IMR-90 (cell line): ENCODE results near the gene SLC15A2. TPM values are rescaled to one million over a fixed set of nuclear protein-coding genes. Genes with fewer than 3 reads are reported as not detected.

Experiments used
- ATAC-seq: fragments of 200-7000 bp; cut with Tn5 transposase; 2 replicates; pipeline ENCODE4 v1.9.1; 2020; ENCODE audit warnings: low read depth, mild to moderate bottlenecking, moderate library complexity
- BruUV-seq: library from RNA; stranded (reverse); fragments of 400-500 nt; replicated peaks from 2 replicates; lab custom pipeline; 2021; lab: Mats Ljungman, UMichigan
- CTCF ChIA-PET: fragments of 300-600 bp; formaldehyde crosslinking; extraction: SDS; loops from one replicate; lab custom pipeline; 2021; ENCODE audit warnings: antibody characterized with exemption; lab: Yijun Ruan, JAX
- POLR2A ChIA-PET: fragments of 300-600 bp; sonication (Branson Sonifier 250); formaldehyde crosslinking; loops from one replicate; lab custom pipeline; 2022; ENCODE audit warnings: antibody characterized with exemption; ENCODE audit not compliant: unreplicated experiment; lab: Charles Lee
- DNase-seq: peaks from one replicate; pipeline ENCODE4 v3.0.0; 2013
- H2AFZ ChIP-seq: replicated peaks from 2 replicates; pipeline ENCODE3; 2013; ENCODE audit warnings: low read length, mild to moderate bottlenecking; ENCODE audit not compliant: poor library complexity
- H2AK5ac ChIP-seq: 2 replicates; pipeline ENCODE4 v1.6.1; 2013; ENCODE audit warnings: low read depth, low read length, inconsistent platforms
- H2AK9ac ChIP-seq: replicated peaks from 2 replicates; pipeline ENCODE3; 2013; ENCODE audit warnings: mild to moderate bottlenecking, low read depth, low read length, moderate library complexity; ENCODE audit not compliant: poor library complexity
- H2BK120ac ChIP-seq: 2 replicates; pipeline ENCODE4 v1.6.1; 2013; ENCODE audit warnings: low read depth, low read length, inconsistent platforms
- H2BK15ac ChIP-seq: 3 replicates; pipeline ENCODE4 v1.6.1; 2013; ENCODE audit warnings: low read depth, low read length, inconsistent platforms
- H2BK20ac ChIP-seq: 2 replicates; pipeline ENCODE4 v1.6.1; 2013; ENCODE audit warnings: low read depth, mild to moderate bottlenecking, inconsistent platforms, low read length, moderate library complexity
- H2BK5ac ChIP-seq: 2 replicates; pipeline ENCODE4 v1.6.1; 2013; ENCODE audit warnings: mild to moderate bottlenecking, low read depth, low read length, inconsistent platforms; ENCODE audit not compliant: poor library complexity, severe bottlenecking
- H3K14ac ChIP-seq: replicated peaks from 2 replicates; pipeline ENCODE4 v1.6.1; 2013; ENCODE audit warnings: low read depth, low read length, inconsistent platforms
- H3K18ac ChIP-seq: 2 replicates; pipeline ENCODE4 v1.6.1; 2013; ENCODE audit warnings: low read depth, low read length, control low read depth
- H3K23ac ChIP-seq: 2 replicates; pipeline ENCODE4 v1.6.1; 2013; ENCODE audit warnings: low read depth, low read length, inconsistent platforms
- H3K27ac ChIP-seq: 2 replicates; pipeline ENCODE4 v1.5.1; 2013; ENCODE audit warnings: mild to moderate bottlenecking, control low read depth, low read length; ENCODE audit not compliant: insufficient read depth
- H3K27me3 ChIP-seq: 2 replicates; pipeline ENCODE4 v1.6.1; 2013; ENCODE audit warnings: low read length; ENCODE audit not compliant: control insufficient read depth, insufficient read depth
- H3K36me3 ChIP-seq: 2 replicates; pipeline ENCODE4 v1.6.1; 2013; ENCODE audit warnings: low read length, mixed read lengths; ENCODE audit not compliant: control insufficient read depth, insufficient read depth
- H3K4ac ChIP-seq: 2 replicates; pipeline ENCODE4 v1.6.1; 2013; ENCODE audit warnings: low read depth, low read length, inconsistent platforms
- H3K4me1 ChIP-seq: 2 replicates; pipeline ENCODE4 v1.6.1; 2013; ENCODE audit warnings: low read length, mixed read lengths; ENCODE audit not compliant: control insufficient read depth, insufficient read depth
- H3K4me2 ChIP-seq: 2 replicates; pipeline ENCODE4 v1.6.1; 2013; ENCODE audit warnings: low read depth, mild to moderate bottlenecking, control low read depth, low read length, moderate library complexity
- H3K4me3 ChIP-seq: 2 replicates; pipeline ENCODE4 v1.5.1; 2013; ENCODE audit warnings: low read depth, mild to moderate bottlenecking, control low read depth, low read length, moderate library complexity; ENCODE audit not compliant: insufficient read depth
- H3K56ac ChIP-seq: 2 replicates; pipeline ENCODE4 v1.6.1; 2013; ENCODE audit warnings: low read length, inconsistent platforms; ENCODE audit not compliant: insufficient read depth; ENCODE audit errors: extremely low read depth
- H3K79me1 ChIP-seq, 2 experiments: 2 replicates each; pipeline ENCODE4 v1.6.1; 2013; ENCODE audit warnings: low read length in 2 of 2, inconsistent platforms in 1 of 2, low read depth in 1 of 2
- H3K9ac ChIP-seq: 2 replicates; pipeline ENCODE4 v1.6.1; 2013; ENCODE audit warnings: low read depth, low read length, control low read depth
- H3K9me1 ChIP-seq: 2 replicates; pipeline ENCODE4 v1.6.1; 2013; ENCODE audit warnings: low read length, inconsistent platforms; ENCODE audit not compliant: insufficient read depth
- H3K9me3 ChIP-seq: 2 replicates; pipeline ENCODE4 v1.6.1; 2013; ENCODE audit warnings: low read length; ENCODE audit not compliant: control insufficient read depth, insufficient read depth
- H4K20me1 ChIP-seq: 2 replicates; pipeline ENCODE4 v1.6.1; 2013; ENCODE audit warnings: low read length, inconsistent platforms; ENCODE audit not compliant: insufficient read depth
- H4K5ac ChIP-seq: 2 replicates; pipeline ENCODE4 v1.6.1; 2013; ENCODE audit warnings: mild to moderate bottlenecking, low read depth, low read length, control low read depth
- H4K8ac ChIP-seq, 2 experiments: 2 replicates each; pipeline ENCODE4 v1.6.1; 2013; ENCODE audit warnings: low read depth in 2 of 2, low read length in 2 of 2, control low read depth in 1 of 2, inconsistent platforms in 1 of 2
- H4K91ac ChIP-seq: 2 replicates; pipeline ENCODE4 v1.6.1; 2013; ENCODE audit warnings: low read depth, low read length, inconsistent platforms; ENCODE audit not compliant: insufficient read depth
- BHLHE40 ChIP-seq: fragments of 150-350 bp; IDR thresholded peaks from 2 replicates; pipeline ENCODE4 v1.6.1; 2016; ENCODE audit warnings: mild to moderate bottlenecking, low read depth, low read length
- CEBPB ChIP-seq: IDR thresholded peaks from 2 replicates; pipeline ENCODE4 v1.6.1; 2012; ENCODE audit warnings: low read depth, low read length, improper control_type of control experiment
- CHD1 ChIP-seq: IDR thresholded peaks from 2 replicates; pipeline ENCODE4 v1.6.1; 2012; ENCODE audit warnings: low read depth, low read length, improper control_type of control experiment
- CTCF ChIP-seq: conservative IDR thresholded peaks from 2 replicates; pipeline ENCODE4 v1.5.1; 2012; ENCODE audit warnings: mild to moderate bottlenecking, low read depth, low read length, improper control_type of control experiment
- ELK1 ChIP-seq: fragments of 150-350 bp; IDR thresholded peaks from 2 replicates; pipeline ENCODE4 v1.6.1; 2016; ENCODE audit warnings: low read depth, mild to moderate bottlenecking, low read length, moderate library complexity, borderline replicate concordance
- FOS ChIP-seq: fragments of 150-350 bp; IDR thresholded peaks from 2 replicates; pipeline ENCODE4 v1.6.1; 2016; ENCODE audit warnings: low read depth, low read length
- MAFK ChIP-seq: IDR thresholded peaks from 2 replicates; pipeline ENCODE4 v1.6.1; 2012; ENCODE audit warnings: low read depth, low read length, improper control_type of control experiment
- MAZ ChIP-seq: IDR thresholded peaks from 2 replicates; pipeline ENCODE4 v1.6.1; 2012; ENCODE audit warnings: low read depth, mild to moderate bottlenecking, low read length, improper control_type of control experiment, moderate library complexity, borderline replicate concordance
- MXI1 ChIP-seq: IDR thresholded peaks from 2 replicates; pipeline ENCODE4 v1.6.1; 2012; ENCODE audit warnings: low read depth, mild to moderate bottlenecking, low read length, moderate library complexity, borderline replicate concordance
- NFE2L2 ChIP-seq: fragments of 150-350 bp; IDR thresholded peaks from 2 replicates; pipeline ENCODE4 v1.6.1; 2016; ENCODE audit warnings: low read depth, mild to moderate bottlenecking, low read length
- POLR2A ChIP-seq: IDR thresholded peaks from 2 replicates; pipeline ENCODE4 v1.6.1; 2012; ENCODE audit warnings: mild to moderate bottlenecking, low read depth, low read length
- RAD21 ChIP-seq: IDR thresholded peaks from 2 replicates; pipeline ENCODE4 v1.6.1; 2012; ENCODE audit warnings: low read length, improper control_type of control experiment
- RCOR1 ChIP-seq: IDR thresholded peaks from 2 replicates; pipeline ENCODE4 v1.6.1; 2012; ENCODE audit warnings: mild to moderate bottlenecking, low read length, improper control_type of control experiment; ENCODE audit not compliant: insufficient replicate concordance
- RFX5 ChIP-seq: IDR thresholded peaks from 2 replicates; pipeline ENCODE4 v1.8.0; 2012; ENCODE audit warnings: low read depth, mild to moderate bottlenecking, low read length, moderate library complexity
- SMC3 ChIP-seq: fragments of 150-350 bp; IDR thresholded peaks from 2 replicates; pipeline ENCODE4 v1.6.1; 2016; ENCODE audit warnings: low read depth, mild to moderate bottlenecking, antibody characterized with exemption, low read length, moderate library complexity
- WGBS, 2 experiments: methylation state at CpG; one replicate each; pipeline versions ENCODE4 v1.1.5 to v1.1.7; 2013; ENCODE audit warnings: missing lambda C conversion rate in 2 of 2; ENCODE audit not compliant: insufficient read length in 1 of 2; ENCODE audit errors: extremely low coverage in 2 of 2; 5-methylcytosine and 5-hydroxymethylcytosine counted together
- dilution Hi-C: fragments of 300-500 bp; cut with HindIII; formaldehyde crosslinking; loops from one replicate; pipeline ENCODE4 v1.14.3; 2018; ENCODE audit warnings: low sequenced_read_pairs; ENCODE audit not compliant: unreplicated experiment
- in situ Hi-C: fragments of 300-500 bp; cut with MboI; formaldehyde crosslinking; loops from 3 replicates; pipeline ENCODE4 v1.14.3; 2019; ENCODE audit warnings: low sequenced_read_pairs, inconsistent platforms, mixed read lengths
- intact Hi-C: fragments of 100-400 bp; cut with micrococcal nuclease; formaldehyde crosslinking; loops from 2 replicates; pipeline ENCODE4 v1.10.0; 2022
- polyA plus RNA-seq, 3 experiments: library from polyadenylated mRNA; depleted of rRNA; stranded (reverse); fragments of >200 nt; gene quantifications; 2 replicates each; pipeline ENCODE4 v1.2.3, GENCODE V29; 2012; ENCODE audit warnings: low replicate concordance in 1 of 3
- total RNA-seq: library from RNA; depleted of rRNA; stranded (reverse); fragments of >200 nt; gene quantifications from 2 replicates; pipeline ENCODE4 v1.2.3, GENCODE V29; 2012
- TF ChIP-seq, protein P1 (sequence below): fragments of 150-350 bp; IDR thresholded peaks from 2 replicates; pipeline ENCODE4 v1.6.1; 2017; ENCODE audit warnings: mild to moderate bottlenecking, antibody characterized with exemption, low read length, low read depth

Gene SLC15A2
- total and polyA plus RNA-seq, 2 of the 4 experiments (the other 2 are of a cell fraction): 0.18 to 0.31 TPM

GRCh38 chr3:121852256-121852655 is 41.9 kb upstream of the SLC15A2 start:
- H3K18ac ChIP-seq: no peak overlapping the region
- no peak overlapping the region for H4K91ac ChIP-seq
- H3K4me2 ChIP-seq: no peak overlapping the region
- H3K56ac ChIP-seq: no peak overlapping the region
- no TSS peak for BruUV-seq
- H3K9me3 ChIP-seq: no peaks in the 10 kb centered on the region
- no peak overlapping the region for H3K4me3 ChIP-seq
- H3K4me1 ChIP-seq: no peaks in the 10 kb centered on the region
- intact Hi-C loops: no loop called here
- no peaks in the 10 kb centered on the region for H3K36me3 ChIP-seq
- dilution Hi-C loops: no loop called here
- ATAC-seq (no peak), DNase-seq (no peak)
- no peak overlapping the region for H2AK5ac ChIP-seq
- H2BK120ac ChIP-seq: no peak overlapping the region
- H4K5ac ChIP-seq: no peak overlapping the region
- no peak overlapping the region for H3K23ac ChIP-seq
- no peak overlapping the region for H2AK9ac ChIP-seq
- no peak overlapping the region for H3K14ac ChIP-seq
- H2AFZ ChIP-seq: no peak overlapping the region
- in situ Hi-C loops: no loop called here
- no peak overlapping the region for H3K27ac ChIP-seq
- POLR2A ChIA-PET: no interaction called here
- CTCF ChIA-PET: no interaction called here
- no peak overlapping the region for H2BK15ac ChIP-seq
- H2BK5ac ChIP-seq: no peak overlapping the region
- no peaks in the 10 kb centered on the region for H3K79me1 ChIP-seq
- no peak overlapping the region for H4K8ac ChIP-seq
- H3K9me1 ChIP-seq: no peaks in the 10 kb centered on the region
- no peak overlapping the region for H2BK20ac ChIP-seq
- TF ChIP-seq MAZ (no peak), RFX5 (no peak), CEBPB (no peak), MXI1 (no peak), NFE2L2 (no peak), MAFK (no peak), SMC3 (no peak), BHLHE40 (no peak), RAD21 (no peak), RCOR1 (no peak), CHD1 (no peak), POLR2A (no peak), ELK1 (no peak), FOS (no peak), CTCF (no peak)
- TF ChIP-seq, protein P1, sequence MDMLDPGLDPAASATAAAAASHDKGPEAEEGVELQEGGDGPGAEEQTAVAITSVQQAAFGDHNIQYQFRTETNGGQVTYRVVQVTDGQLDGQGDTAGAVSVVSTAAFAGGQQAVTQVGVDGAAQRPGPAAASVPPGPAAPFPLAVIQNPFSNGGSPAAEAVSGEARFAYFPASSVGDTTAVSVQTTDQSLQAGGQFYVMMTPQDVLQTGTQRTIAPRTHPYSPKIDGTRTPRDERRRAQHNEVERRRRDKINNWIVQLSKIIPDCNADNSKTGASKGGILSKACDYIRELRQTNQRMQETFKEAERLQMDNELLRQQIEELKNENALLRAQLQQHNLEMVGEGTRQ: no peak
- H4K20me1 ChIP-seq: no peaks in the 10 kb centered on the region
- no peak overlapping the region for H3K4ac ChIP-seq
- WGBS, 2 experiments: no CpG with 5 or more reads among the region's 2 CpGs
- no peak overlapping the region for H3K9ac ChIP-seq
- H3K27me3 ChIP-seq: no peaks in the 10 kb centered on the region
